Stomach (tissue), 9 donors: Measurements from ENCODE around the gene MTMR11. TPM values are rescaled to one million over a fixed set of nuclear protein-coding genes. Genes with fewer than 3 reads are reported as not detected.

Source experiments
- DNase-seq, 2 donors: peaks; one replicate each; pipeline versions ENCODE4 v3.0.0 to v3.0.0-alpha.2; 2013 to 2019
- H3K27ac ChIP-seq, 5 donors: fragments of 200-600 bp in 4 of 5; sonication (generic) in 4 of 5; one replicate each; pipeline ENCODE4 v1.5.1; 2013 to 2019; ENCODE audit warnings: mild to moderate bottlenecking in 1 of 5, moderate library complexity in 1 of 5
- H3K27me3 ChIP-seq, 3 donors: fragments of 200-600 bp; sonication (generic); one replicate each; pipeline ENCODE4 v1.5.1; 2017 to 2019; ENCODE audit warnings: mixed run types in 1 of 3
- H3K36me3 ChIP-seq, 4 donors: fragments of 200-600 bp; sonication (generic); 1 replicate in 3 of 4; 2 replicates in 1 of 4; pipeline ENCODE4 v1.5.1; 2016 to 2019
- H3K4me1 ChIP-seq, 4 donors: fragments of 200-600 bp; sonication (generic); one replicate each; pipeline ENCODE4 v1.5.1; 2016 to 2019
- H3K4me3 ChIP-seq, 4 donors: fragments of 200-600 bp; sonication (generic) in 3 of 4; one replicate each; pipeline ENCODE4 v1.5.1; 2016 to 2019; ENCODE audit warnings: mild to moderate bottlenecking in 1 of 4
- H3K9me3 ChIP-seq, 4 donors: fragments of 200-600 bp; sonication (generic); one replicate each; pipeline ENCODE4 v1.5.1; 2016 to 2019
- EP300 ChIP-seq: sonication (generic); formaldehyde crosslinking; IDR thresholded peaks from one replicate; pipeline ENCODE4 v1.6.1; 2017; ENCODE audit warnings: antibody characterized with exemption
- POLR2A ChIP-seq, 4 donors: fragments of 450-650 bp; IDR thresholded peaks; one replicate each; pipeline ENCODE4 v1.6.1; 2016; ENCODE audit warnings: antibody characterized with exemption in 4 of 4, control low read depth in 2 of 4, mild to moderate bottlenecking in 1 of 4, moderate library complexity in 1 of 4
- POLR2AphosphoS5 ChIP-seq, 3 donors: sonication (generic); formaldehyde crosslinking; IDR thresholded peaks; one replicate each; pipeline ENCODE4 v1.6.1; 2016; ENCODE audit warnings: antibody characterized with exemption in 3 of 3
- WGBS, 5 donors: extraction: QIAGEN DNeasy Blood & Tissue Kit in 3 of 5; methylation state at CpG; one replicate each; pipeline versions ENCODE4 v1.1.5 to v1.1.7; 2013 to 2018; 5-methylcytosine and 5-hydroxymethylcytosine counted together
- intact Hi-C: fragments of 100-400 bp; cut with DNase I; formaldehyde crosslinking; loops from one replicate; pipeline ENCODE4 v1.15.1; 2023; ENCODE audit warnings: low total_unique reads
- polyA plus RNA-seq, 3 donors: library from polyadenylated mRNA; stranded (reverse); fragments of 200-250 nt; gene quantifications; one replicate each; pipeline ENCODE4 v1.2.3, GENCODE V29; 2013
- total RNA-seq, 5 donors: library from RNA; depleted of rRNA; stranded (reverse); fragments of >200 nt; gene quantifications; one replicate each; pipeline versions ENCODE4 v1.1.0 to v1.2.3, GENCODE V29; 2014 to 2016
- TF ChIP-seq, protein P1 (sequence below), 7 experiments: fragments of 450-650 bp in 4 of 7; fragments of 200-600 bp in 3 of 7; sonication (generic) in 3 of 7; IDR thresholded peaks; one replicate each; pipeline ENCODE4 v1.5.1; 2016 to 2019; ENCODE audit warnings: antibody characterized with exemption in 7 of 7, control low read depth in 2 of 7, mild to moderate bottlenecking in 1 of 7
- donor health status: healthy with polysubstance abuse.
- donor health status: Bipolar disorder and iron deficiency.
- donor health status: healthy.

Gene MTMR11
- total and polyA plus RNA-seq, 8 donors = 3.5 to 169 (median 7.8) TPM

DNA sequence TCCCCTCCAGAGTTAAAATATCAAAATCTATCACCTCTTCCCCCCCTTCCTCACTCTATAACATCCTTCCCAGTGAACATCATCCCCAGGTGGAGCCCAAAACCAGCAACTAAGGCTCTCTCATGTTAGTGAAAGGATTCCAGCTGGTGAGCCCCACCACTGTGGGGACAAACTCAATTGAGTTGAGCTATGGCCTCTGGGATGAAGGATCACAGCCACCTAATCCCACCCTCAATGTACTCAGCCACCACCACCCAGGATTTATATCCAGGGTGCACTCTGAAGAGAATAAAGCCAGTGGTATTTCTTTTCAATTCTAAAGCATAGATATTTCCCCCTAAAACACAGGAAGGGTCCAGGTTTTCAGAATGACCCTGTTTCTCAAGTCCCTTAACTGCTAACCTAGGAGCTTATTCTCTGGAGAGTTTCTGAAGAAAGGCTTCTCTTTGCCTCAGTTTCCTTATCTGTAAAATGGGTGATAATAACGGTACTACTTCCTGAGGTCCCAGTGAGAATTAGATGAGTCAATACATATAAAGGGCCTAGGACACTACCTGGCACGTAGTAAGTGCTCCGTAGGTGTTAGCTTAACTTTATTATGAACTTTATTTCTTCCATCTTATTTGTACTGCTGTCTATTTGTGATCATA, 53.0 kb downstream of the MTMR11 start:
- Histone ChIP-seq H3K27ac (peak overlapping the region in 1 of 5 donors; percentile 100), H3K36me3 (no peaks in the 10 kb centered on the region), H3K27me3 (no peaks in the 10 kb centered on the region), H3K9me3 (no peaks in the 10 kb centered on the region), H3K4me3 (no peak overlapping the region), H3K4me1 (peaks cover 17 to 29% (median 19%) of the 10 kb centered on the region in 4 donors)
- intact Hi-C loops = no loop called here
- TF ChIP-seq EP300 (no peak), POLR2A (IDR thresholded peaks at IDR 0.05) (peak in 1 of 4 donors; percentile 7), POLR2AphosphoS5 (IDR thresholded peaks at IDR 0.05) (peak in 2 of 3 donors; percentile 4 to 31)
- TF ChIP-seq, protein P1, sequence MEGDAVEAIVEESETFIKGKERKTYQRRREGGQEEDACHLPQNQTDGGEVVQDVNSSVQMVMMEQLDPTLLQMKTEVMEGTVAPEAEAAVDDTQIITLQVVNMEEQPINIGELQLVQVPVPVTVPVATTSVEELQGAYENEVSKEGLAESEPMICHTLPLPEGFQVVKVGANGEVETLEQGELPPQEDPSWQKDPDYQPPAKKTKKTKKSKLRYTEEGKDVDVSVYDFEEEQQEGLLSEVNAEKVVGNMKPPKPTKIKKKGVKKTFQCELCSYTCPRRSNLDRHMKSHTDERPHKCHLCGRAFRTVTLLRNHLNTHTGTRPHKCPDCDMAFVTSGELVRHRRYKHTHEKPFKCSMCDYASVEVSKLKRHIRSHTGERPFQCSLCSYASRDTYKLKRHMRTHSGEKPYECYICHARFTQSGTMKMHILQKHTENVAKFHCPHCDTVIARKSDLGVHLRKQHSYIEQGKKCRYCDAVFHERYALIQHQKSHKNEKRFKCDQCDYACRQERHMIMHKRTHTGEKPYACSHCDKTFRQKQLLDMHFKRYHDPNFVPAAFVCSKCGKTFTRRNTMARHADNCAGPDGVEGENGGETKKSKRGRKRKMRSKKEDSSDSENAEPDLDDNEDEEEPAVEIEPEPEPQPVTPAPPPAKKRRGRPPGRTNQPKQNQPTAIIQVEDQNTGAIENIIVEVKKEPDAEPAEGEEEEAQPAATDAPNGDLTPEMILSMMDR (IDR thresholded peaks at IDR 0.05) = no peak
- peak in 1 of 2 donors; percentile 35 for DNase-seq
- WGBS, 5 donors = 71 to 83% (median 80%) methylated on average over 3 of the region's 3 CpGs

DNA sequence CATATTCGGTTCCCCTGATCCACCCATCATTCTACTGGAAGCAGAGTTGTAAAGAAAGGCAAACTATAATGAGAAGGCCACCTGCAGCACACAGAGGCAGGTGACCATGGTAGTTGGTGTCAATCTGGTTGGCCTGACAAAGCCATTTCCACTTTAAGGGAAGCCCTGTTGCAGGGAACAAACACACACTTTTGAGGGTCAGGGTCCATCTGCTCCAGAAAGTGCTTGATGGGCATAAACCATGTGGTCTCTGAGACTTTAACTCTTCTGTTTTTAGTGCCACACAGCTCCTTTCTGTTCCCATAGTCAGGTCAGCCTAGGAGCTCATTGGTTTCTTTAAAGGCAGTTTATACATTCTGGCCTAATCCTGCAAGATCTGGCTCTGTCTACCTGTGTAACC, 54.8 kb downstream of the MTMR11 start:
- TF ChIP-seq POLR2A (IDR thresholded peaks at IDR 0.05) (no peak), POLR2AphosphoS5 (IDR thresholded peaks at IDR 0.05) (no peak), EP300 (no peak)
- TF ChIP-seq, protein P1 (IDR thresholded peaks at IDR 0.05) = no peak
- H3K9me3 ChIP-seq = no peaks in the 10 kb centered on the region
- H3K27ac ChIP-seq = no peak overlapping the region
- intact Hi-C loops = no loop called here
- peaks cover 15 to 24% (median 18%) of the 10 kb centered on the region in 4 donors for H3K4me1 ChIP-seq
- no peaks in the 10 kb centered on the region for H3K36me3 ChIP-seq
- peak in 1 of 2 donors; percentile 33 for DNase-seq
- H3K4me3 ChIP-seq = no peak overlapping the region
- 76 to 96% (median 93%) methylated on average over 1 of the region's 1 CpG for WGBS, 5 donors
- H3K27me3 ChIP-seq = no peaks in the 10 kb centered on the region

DNA sequence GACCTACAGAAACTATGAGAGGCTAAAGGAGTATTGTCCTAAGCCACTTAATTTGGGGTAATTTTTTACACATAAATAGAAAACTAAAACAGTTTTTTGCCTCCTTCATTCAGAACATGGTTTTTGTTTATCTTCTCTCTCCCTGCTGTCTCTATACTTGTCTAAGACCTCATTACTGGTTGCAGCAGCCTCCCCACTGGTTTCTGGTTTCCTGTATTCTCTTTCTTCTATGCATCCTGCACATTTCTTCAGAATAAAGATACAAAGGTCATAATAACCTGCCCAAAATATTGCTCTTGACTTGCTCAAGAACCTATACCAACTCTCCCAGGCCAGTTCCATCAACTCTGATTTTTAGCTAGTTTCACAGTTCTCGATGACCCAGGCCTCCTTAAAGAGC, 57.1 kb downstream of the MTMR11 start:
- 79 to 95% (median 91%) methylated on average over 1 of the region's 1 CpG for WGBS, 5 donors
- peak in 1 of 2 donors; percentile 18 for DNase-seq
- TF ChIP-seq, protein P1 (IDR thresholded peaks at IDR 0.05) = no peak
- no peak for TF ChIP-seq POLR2AphosphoS5 (IDR thresholded peaks at IDR 0.05)
- TF ChIP-seq POLR2A (IDR thresholded peaks at IDR 0.05) = no peak
- no peak for TF ChIP-seq EP300
- no peaks in the 10 kb centered on the region for H3K36me3 ChIP-seq
- intact Hi-C loops = no loop called here
- no peaks in the 10 kb centered on the region for H3K9me3 ChIP-seq
- H3K27me3 ChIP-seq = no peaks in the 10 kb centered on the region
- no peak overlapping the region for H3K27ac ChIP-seq
- no peak overlapping the region for H3K4me3 ChIP-seq
- peaks cover 7 to 16% (median 11%) of the 10 kb centered on the region in 4 donors for H3K4me1 ChIP-seq

Other genes with a start within 250 kb of the MTMR11 start
- 1 to 10 TPM in 2 of 5 donors, not detected in 3; 3.5 to 5.3 TPM for gene FCGR1A, start 154.2 kb downstream of the MTMR11 start, total RNA-seq
- gene FCGR1A, start 154.2 kb downstream of the MTMR11 start, polyA plus RNA-seq = 1 to 10 TPM; 3.9 to 9.4 (median 7.5) TPM
- gene BOLA1, start 37.3 kb downstream of the MTMR11 start, total RNA-seq = 10 to 100 TPM in 4 of 5 donors, 1 to 10 TPM in 1; 2.9 to 48.4 (median 13.8) TPM
- gene BOLA1, start 37.3 kb downstream of the MTMR11 start, polyA plus RNA-seq = 10 to 100 TPM; 31.0 to 48.7 (median 32.9) TPM
- gene SV2A, start 19.0 kb downstream of the MTMR11 start, total RNA-seq = 1 to 10 TPM in 3 of 5 donors, under 1 TPM in 1, not detected in 1; 0.58 to 4.6 (median 2.3) TPM
- gene SV2A, start 19.0 kb downstream of the MTMR11 start, polyA plus RNA-seq = 1 to 10 TPM in 1 of 3 donors, under 1 TPM in 2; 0.46 to 1.4 (median 1.00) TPM
- gene SF3B4, start 9.1 kb downstream of the MTMR11 start, total RNA-seq = 10 to 100 TPM in 4 of 5 donors, 1 to 10 TPM in 1; 9.4 to 36.5 (median 19.3) TPM
- gene SF3B4, start 9.1 kb downstream of the MTMR11 start, polyA plus RNA-seq = 10 to 100 TPM; 23.3 to 31.7 (median 30.5) TPM
- gene OTUD7B, start 73.8 kb upstream of the MTMR11 start, total RNA-seq = 10 to 100 TPM in 4 of 5 donors, 1 to 10 TPM in 1; 9.0 to 38.8 (median 25.9) TPM
- 1 to 10 TPM; 2.2 to 6.0 (median 5.0) TPM for gene OTUD7B, start 73.8 kb upstream of the MTMR11 start, polyA plus RNA-seq
- 10 to 100 TPM; 13.3 to 69.9 (median 41.9) TPM for gene VPS45, start 130.9 kb upstream of the MTMR11 start, total RNA-seq
- 10 to 100 TPM; 15.3 to 21.7 (median 15.9) TPM for gene VPS45, start 130.9 kb upstream of the MTMR11 start, polyA plus RNA-seq
- gene PLEKHO1, start 213.0 kb upstream of the MTMR11 start, total RNA-seq = 100 to 1,000 TPM in 3 of 5 donors, 10 to 100 TPM in 2; 34.6 to 254 (median 100) TPM
- gene PLEKHO1, start 213.0 kb upstream of the MTMR11 start, polyA plus RNA-seq = 10 to 100 TPM; 38.6 to 79.3 (median 40.9) TPM